ENCODE data around the gene PARVB. TPM values are rescaled to one million over a fixed set of nuclear protein-coding genes. Genes with fewer than 3 reads are reported as not detected.
A peak's percentile ranks its signal among the peaks of the same experiment; 100 is the strongest.

The PARVB gene
- total and polyA plus RNA-seq, 2 of the 8 experiments (the other 6 are each of a cell fraction or from before 2014, with no cell fraction given), result 14.5 to 18.6 TPM

DNA sequence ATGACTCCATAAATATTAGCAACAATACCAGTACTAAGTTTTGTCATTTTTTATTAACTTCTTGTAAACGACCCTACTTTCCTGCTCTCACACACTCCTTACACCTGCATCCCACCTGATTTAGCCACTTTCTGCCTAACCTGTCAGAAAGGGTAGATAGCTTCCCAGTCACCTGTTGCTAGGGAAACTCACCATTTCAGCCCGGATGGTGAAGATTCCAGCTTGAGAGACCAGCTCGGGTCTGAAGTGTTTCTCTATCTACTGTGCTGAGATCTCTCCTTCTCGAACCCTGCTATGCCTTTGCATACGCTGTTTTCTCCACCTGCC, 156.6 kb downstream of the PARVB start, which contains the start of gene PARVG:
PARVG (plus strand) TSS at position 220 of the 327 bp plus-strand sequence. CDS start 2,405 bp downstream, outside the sequence.
- H2AK5ac ChIP-seq (ENCODE audit: low read depth, low read length), result no peak within 1 kb of the TSS
- no peaks in the 10 kb centered on the region for H3K27me3 ChIP-seq (replicated peaks in 1 of 4; ENCODE audit: control insufficient read depth in 3 of 4, extremely low read depth in 1 of 4, insufficient read depth in 3 of 4, low read length in 3 of 4)
- peak within 1 kb of the TSS; percentile 9 for H4K5ac ChIP-seq (ENCODE audit: insufficient read length, low read depth, low read length)
- no peak within 1 kb of the TSS for H3K27ac ChIP-seq (ENCODE audit: low read depth, low read length)
- H3K4me1 ChIP-seq (replicated peaks in 1 of 4; ENCODE audit: control insufficient read depth in 3 of 4, insufficient read depth in 4 of 4, low read length in 3 of 4), result peaks cover 0 to 12% (median 9%) of the 10 kb centered on the region in 4 experiments; a peak in 5 of 7 replicates
- FAIRE-seq (peak; percentile 82), DNase-seq (ENCODE audit: low read depth in 1 of 2, low spot score in 2 of 2) (no peak)
- H3K9ac ChIP-seq (replicated peaks in 1 of 4; ENCODE audit: extremely low read depth in 1 of 4, low read depth in 3 of 4, low read length in 3 of 4), result no peak within 1 kb of the TSS
- ChIA-PET POLR2A (ENCODE audit: partially characterized antibody) (interaction anchor here (1.0 to 4.1 kb wide), 4 partner anchors 10 to 33 kb away, joined by 3 to 22 read pairs (median 5); no protein-coding TSS in a partner anchor), CTCF (ENCODE audit: partially characterized antibody) (interaction anchor here (0.7 to 2.3 kb wide), 9 partner anchors 10 to 109 kb away, joined by 3 to 11 read pairs (median 5); no protein-coding TSS in a partner anchor)
- H3K79me2 ChIP-seq (ENCODE audit: control insufficient read depth in 1 of 2, insufficient read depth in 2 of 2, low read length in 2 of 2), result no peaks in the 10 kb centered on the region
- 68% methylated on average over 5 of the region's 5 CpGs; no CpG with 5 or more reads in 1 of the 2 experiments for WGBS, 2 experiments (ENCODE audit: extremely low coverage in 1 of 2, insufficient coverage in 1 of 2, insufficient read length in 1 of 2, insufficient replicate concordance in 2 of 2, low coverage in 1 of 2, low lambda C conversion rate in 2 of 2, missing lambda C conversion rate in 1 of 2)
- peak within 1 kb of the TSS; percentile 77; the same call in 1 of the 2 replicates for H2BK5ac ChIP-seq (ENCODE audit: low read depth, low read length)
- peak within 1 kb of the TSS; percentile 45 for H3K4ac ChIP-seq (replicated peaks; ENCODE audit: insufficient read length, low read depth, low read length)
- peak within 1 kb of the TSS; percentile 20 for H4K91ac ChIP-seq (replicated peaks; ENCODE audit: insufficient read length, low read length)
- H3K23me2 ChIP-seq (ENCODE audit: low read depth, low read length), result no peaks in the 10 kb centered on the region
- no peaks in the 10 kb centered on the region for H3K9me3 ChIP-seq (ENCODE audit: insufficient read depth in 2 of 2, low read depth in 1 of 2, low read length in 1 of 2)
- peak within 1 kb of the TSS; percentile 63 for H2AFZ ChIP-seq (ENCODE audit: low read length)
- H3K79me1 ChIP-seq (ENCODE audit: low read depth, low read length), result no peaks in the 10 kb centered on the region
- no peak within 1 kb of the TSS for H3K14ac ChIP-seq (ENCODE audit: insufficient read length)
- H4K8ac ChIP-seq (ENCODE audit: extremely low read depth, insufficient read depth, low read length), result peak within 1 kb of the TSS; percentile 77
- peak within 1 kb of the TSS; percentile 94 for H2BK20ac ChIP-seq (ENCODE audit: low read length)
- H3K23ac ChIP-seq (ENCODE audit: insufficient read length), result no peak within 1 kb of the TSS
- H3K4me2 ChIP-seq (ENCODE audit: insufficient read depth in 1 of 2, low read depth in 2 of 2, low read length in 2 of 2), result no peak within 1 kb of the TSS
- peak within 1 kb of the TSS; percentile 90 for H2BK120ac ChIP-seq (replicated peaks; ENCODE audit: low read depth, low read length)
- no peak for TF ChIP-seq HDAC2 (IDR thresholded peaks at IDR 0.05; ENCODE audit: borderline replicate concordance in 1 of 2, low read depth in 2 of 2, low read length in 2 of 2)
- no peak for TF ChIP-seq GABPA (IDR thresholded peaks at IDR 0.05; ENCODE audit: borderline replicate concordance, insufficient read depth, low read length)
- TF ChIP-seq CHD1 (IDR thresholded peaks at IDR 0.05; ENCODE audit: low read depth, low read length), result no peak
- TF ChIP-seq SP1 (IDR thresholded peaks at IDR 0.05; ENCODE audit: low read depth, low read length), result no peak
- TF ChIP-seq MAFK (IDR thresholded peaks at IDR 0.05; ENCODE audit: low read depth, low read length), result no peak
- TF ChIP-seq TBP (IDR thresholded peaks at IDR 0.05; ENCODE audit: low read depth, low read length), result no peak
- TF ChIP-seq CBX5 (IDR thresholded peaks at IDR 0.05; ENCODE audit: low read depth, low read length), result no peak
- no peak for TF ChIP-seq POLR2AphosphoS5 (IDR thresholded peaks at IDR 0.05; ENCODE audit: low read depth, low read length)
- TF ChIP-seq NANOG (IDR thresholded peaks at IDR 0.05; ENCODE audit: insufficient read depth, low read depth, low read length, poor library complexity, severe bottlenecking), result no peak
- TF ChIP-seq HDAC6 (IDR thresholded peaks at IDR 0.05; ENCODE audit: low read depth, low read length), result no peak
- TF ChIP-seq CREB1 (IDR thresholded peaks at IDR 0.05), result peak; percentile 93
- TF ChIP-seq SP4 (IDR thresholded peaks at IDR 0.05; ENCODE audit: low read length), result no peak
- peak; percentile 98 for TF ChIP-seq RFX5 (IDR thresholded peaks at IDR 0.05; ENCODE audit: borderline replicate concordance, low read depth, low read length)
- TF ChIP-seq GTF2F1 (IDR thresholded peaks at IDR 0.05; ENCODE audit: borderline replicate concordance, low read depth, low read length), result no peak
- H3K4me3 ChIP-seq (ENCODE audit: extremely low read depth in 1 of 4, insufficient read depth in 2 of 4, low read depth in 3 of 4, low read length in 4 of 4), result no peak within 1 kb of the TSS
- H4K20me1 ChIP-seq (replicated peaks in 1 of 2; ENCODE audit: control insufficient read depth in 1 of 2, insufficient read depth in 2 of 2, low read length in 2 of 2), result no peaks in the 10 kb centered on the region
- H2BK15ac ChIP-seq (ENCODE audit: low read length), result 0 out of 2 replicates have a peak within 1 kb of the TSS, but pooled peaks have one; percentile 73
- peak within 1 kb of the TSS; percentile 95 for H2BK12ac ChIP-seq (ENCODE audit: low read depth, low read length)
- H3K18ac ChIP-seq (ENCODE audit: extremely low read depth, low read length), result no peak within 1 kb of the TSS; the same call in 1 of the 2 replicates
- H3K36me3 ChIP-seq (ENCODE audit: control insufficient read depth in 2 of 4, insufficient read depth in 4 of 4, low read length in 3 of 4), result no peaks in the 10 kb centered on the region
- H3K56ac ChIP-seq (replicated peaks; ENCODE audit: insufficient read length, low read depth, low read length), result no peak within 1 kb of the TSS
